ENCODE results near the gene CENPK. TPM values are rescaled to one million over a fixed set of nuclear protein-coding genes. Genes with fewer than 3 reads are reported as not detected.

CENPK gene
- polyA plus RNA-seq, 1 donor (not counting 4 experiments of a cell fraction or from before 2014, with no cell fraction given): 15.4 TPM

GRCh38 chr5:65482736-65483545, 80.0 kb downstream of the CENPK start:
- peak overlapping the region; percentile 43 to 98 (median 97) for H3K4me3 ChIP-seq (ENCODE audit: control insufficient read depth in 2 of 3, extremely low read depth in 1 of 3, insufficient read depth in 2 of 3, low read depth in 1 of 3, low read length in 3 of 3)
- peak overlapping the region; percentile 91 for H2AFZ ChIP-seq (ENCODE audit: control insufficient read depth, low read length)
- H4K20me1 ChIP-seq (ENCODE audit: control insufficient read depth, extremely low read depth, insufficient read depth, low read length): no peaks in the 10 kb centered on the region
- no peaks in the 10 kb centered on the region for H3K9me3 ChIP-seq (ENCODE audit: control insufficient read depth, low read depth, low read length)
- TF ChIP-seq EZH2 (IDR thresholded peaks at IDR 0.05; ENCODE audit: low read length) (no peak), CTCF (optimal IDR thresholded peaks at IDR 0.05 in 1 of 3, IDR thresholded peaks at IDR 0.05 in 1 of 3, conservative IDR thresholded peaks at IDR 0.05 in 1 of 3; ENCODE audit: extremely low read depth in 1 of 3, insufficient read depth in 2 of 3, low read length in 3 of 3) (no peak)
- peak; percentile 79 for FAIRE-seq
- H3K36me3 ChIP-seq (ENCODE audit: control insufficient read depth in 2 of 2, extremely low read depth in 1 of 2, insufficient read depth in 2 of 2, low read length in 2 of 2): no peaks in the 10 kb centered on the region
- DNase-seq (ENCODE audit: low read depth, low spot score): no peak
- H3K27ac ChIP-seq (ENCODE audit: control insufficient read depth, insufficient read depth, low read length): peak overlapping the region; percentile 83
- peaks cover 32% of the 10 kb centered on the region for H3K79me2 ChIP-seq (ENCODE audit: control insufficient read depth, insufficient read depth, low read length)
- H3K9ac ChIP-seq (ENCODE audit: control insufficient read depth, extremely low read depth, insufficient read depth, low read length): peak overlapping the region; percentile 78
- no peaks in the 10 kb centered on the region for H3K27me3 ChIP-seq (ENCODE audit: control insufficient read depth, extremely low read depth, insufficient read depth, low read length)
- H3K4me2 ChIP-seq (ENCODE audit: control insufficient read depth, extremely low read depth, insufficient read depth, low read depth, low read length): peak overlapping the region; percentile 87
- dilution Hi-C loops (cut with MboI; ENCODE audit: extremely low pct_ligation_motif_present, low sequenced_read_pairs): no loop called here
- no peaks in the 10 kb centered on the region for H3K9me1 ChIP-seq (ENCODE audit: control insufficient read depth, extremely low read depth, insufficient read depth, low read length)
- H3K4me1 ChIP-seq (ENCODE audit: control insufficient read depth, extremely low read depth, insufficient read depth, low read length): peaks cover 15% of the 10 kb centered on the region

- no peak for FAIRE-seq
- H3K27ac ChIP-seq (ENCODE audit: control insufficient read depth, insufficient read depth, low read length): peak overlapping the region; percentile 83
- no peaks in the 10 kb centered on the region for H3K9me1 ChIP-seq (ENCODE audit: control insufficient read depth, extremely low read depth, insufficient read depth, low read length)
- no peak for DNase-seq (ENCODE audit: low read depth, low spot score)
- peak overlapping the region; percentile 43 to 98 (median 97) for H3K4me3 ChIP-seq (ENCODE audit: control insufficient read depth in 2 of 3, extremely low read depth in 1 of 3, insufficient read depth in 2 of 3, low read depth in 1 of 3, low read length in 3 of 3)
- peaks cover 37% of the 10 kb centered on the region for H3K79me2 ChIP-seq (ENCODE audit: control insufficient read depth, insufficient read depth, low read length)
- peak overlapping the region; percentile 78 for H3K9ac ChIP-seq (ENCODE audit: control insufficient read depth, extremely low read depth, insufficient read depth, low read length)
- peaks cover 15% of the 10 kb centered on the region for H3K4me1 ChIP-seq (ENCODE audit: control insufficient read depth, extremely low read depth, insufficient read depth, low read length)
- no peaks in the 10 kb centered on the region for H3K9me3 ChIP-seq (ENCODE audit: control insufficient read depth, low read depth, low read length)
- dilution Hi-C loops (cut with MboI; ENCODE audit: extremely low pct_ligation_motif_present, low sequenced_read_pairs): no loop called here
- H3K4me2 ChIP-seq (ENCODE audit: control insufficient read depth, extremely low read depth, insufficient read depth, low read depth, low read length): peak overlapping the region; percentile 87
- no peaks in the 10 kb centered on the region for H3K36me3 ChIP-seq (ENCODE audit: control insufficient read depth in 2 of 2, extremely low read depth in 1 of 2, insufficient read depth in 2 of 2, low read length in 2 of 2)
- peak overlapping the region; percentile 91 for H2AFZ ChIP-seq (ENCODE audit: control insufficient read depth, low read length)
- TF ChIP-seq EZH2 (IDR thresholded peaks at IDR 0.05; ENCODE audit: low read length): no peak
- TF ChIP-seq CTCF (optimal IDR thresholded peaks at IDR 0.05 in 1 of 3, IDR thresholded peaks at IDR 0.05 in 1 of 3, conservative IDR thresholded peaks at IDR 0.05 in 1 of 3; ENCODE audit: extremely low read depth in 1 of 3, insufficient read depth in 2 of 3, low read length in 3 of 3): no peak
- no peaks in the 10 kb centered on the region for H4K20me1 ChIP-seq (ENCODE audit: control insufficient read depth, extremely low read depth, insufficient read depth, low read length)
- H3K27me3 ChIP-seq (ENCODE audit: control insufficient read depth, extremely low read depth, insufficient read depth, low read length): no peaks in the 10 kb centered on the region
Measured at GRCh38 chr5:65482296-65482735, 80.7 kb downstream of the CENPK start.

Measured in keratinocyte (primary cell).